GM11168 (cell line): ENCODE data around the gene APBA1.

Source experiments
- in situ Hi-C: fragments of 300-500 bp; cut with MboI; formaldehyde crosslinking; loops from one replicate; pipeline ENCODE4 v1.12.0; 2022; ENCODE audit warnings: low sequenced_read_pairs; ENCODE audit not compliant: unreplicated experiment

Gene APBA1

DNA sequence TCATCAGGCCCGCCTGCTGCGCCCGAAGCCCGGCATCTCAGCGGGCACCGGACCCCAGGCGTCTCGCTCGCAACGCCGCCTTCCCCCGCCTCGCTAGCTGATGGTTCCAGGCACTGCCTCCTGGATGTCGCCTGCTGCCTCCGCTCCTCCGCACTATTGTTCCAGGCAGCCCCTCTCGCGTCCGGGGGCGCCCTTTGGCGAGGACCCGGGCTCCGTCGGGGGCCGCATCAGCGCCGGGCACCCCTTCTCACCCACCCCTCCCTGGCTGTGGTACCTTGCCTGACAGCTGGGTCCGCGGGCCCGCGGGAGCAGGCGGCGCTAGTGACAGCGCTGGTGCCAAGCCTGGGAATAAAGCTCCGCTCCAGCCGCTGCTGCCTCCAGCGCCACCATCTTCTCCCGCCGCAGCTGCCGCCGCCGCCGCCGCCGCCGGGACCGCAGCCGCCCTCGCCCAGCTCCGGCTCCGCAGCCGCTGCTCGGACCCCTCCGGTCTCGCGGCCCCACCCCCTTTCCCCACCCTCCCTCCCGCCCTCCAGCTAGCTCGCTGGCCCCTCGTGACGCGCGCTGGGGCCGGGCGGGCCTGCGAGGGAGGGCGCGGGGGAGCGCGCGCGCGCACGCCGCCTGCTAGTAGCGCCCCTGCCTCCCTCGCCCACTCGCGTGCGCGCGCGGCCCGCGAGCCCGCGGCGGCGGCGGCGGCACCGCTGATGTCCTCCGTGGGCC, at the start of gene APBA1:
APBA1 (minus strand) TSS at position 493 of the 717 bp plus-strand sequence.
- in situ Hi-C loops = no loop called here

- in situ Hi-C loops = no loop called here
Observed at GRCh38 chr9:69719983-69720382, 47.8 kb upstream of the APBA1 start.

DNA sequence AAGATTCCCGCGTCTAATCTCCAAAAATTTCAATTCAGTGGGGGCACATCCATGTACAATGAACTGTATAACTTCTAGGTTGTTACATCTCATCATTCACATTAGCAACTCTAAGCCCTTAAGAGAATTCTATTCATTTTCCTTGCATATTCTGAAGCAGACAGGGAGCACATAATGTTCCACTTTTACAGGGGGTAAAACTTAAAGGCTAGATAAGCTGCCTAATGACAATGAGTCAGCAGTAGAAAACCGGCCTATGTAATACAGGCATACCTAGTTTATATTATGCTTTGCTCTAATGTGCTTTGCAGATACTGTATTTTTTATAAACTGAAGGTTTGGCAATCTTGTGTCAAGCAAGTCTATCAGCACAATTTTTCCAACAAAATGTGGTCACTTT, 47.2 kb upstream of the APBA1 start:
- in situ Hi-C loops = no loop called here

GRCh38 chr9:69718218-69718617, 46.0 kb upstream of the APBA1 start:
- in situ Hi-C loops = no loop called here

- in situ Hi-C loops = no loop called here
Observed at GRCh38 chr9:69715825-69716224, 43.7 kb upstream of the APBA1 start.

DNA sequence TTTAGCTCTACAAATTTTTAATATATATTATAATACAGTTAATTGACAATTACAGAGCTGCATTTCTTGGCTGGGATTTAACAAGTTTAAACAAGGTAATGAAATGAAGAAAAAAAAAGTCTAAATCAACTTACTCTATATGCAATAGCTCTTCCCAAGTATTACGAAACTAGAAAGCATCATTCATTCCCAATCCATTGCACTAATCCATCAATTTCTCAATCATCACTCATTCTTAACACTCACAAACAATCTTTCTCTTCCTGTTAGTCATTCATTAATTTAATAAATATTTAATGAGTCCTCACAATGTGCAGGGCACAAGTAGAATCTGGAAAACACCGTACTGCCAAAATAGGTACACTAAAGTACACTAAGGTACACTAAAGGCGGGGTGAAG, 42.9 kb upstream of the APBA1 start:
- in situ Hi-C loops = no loop called here

DNA sequence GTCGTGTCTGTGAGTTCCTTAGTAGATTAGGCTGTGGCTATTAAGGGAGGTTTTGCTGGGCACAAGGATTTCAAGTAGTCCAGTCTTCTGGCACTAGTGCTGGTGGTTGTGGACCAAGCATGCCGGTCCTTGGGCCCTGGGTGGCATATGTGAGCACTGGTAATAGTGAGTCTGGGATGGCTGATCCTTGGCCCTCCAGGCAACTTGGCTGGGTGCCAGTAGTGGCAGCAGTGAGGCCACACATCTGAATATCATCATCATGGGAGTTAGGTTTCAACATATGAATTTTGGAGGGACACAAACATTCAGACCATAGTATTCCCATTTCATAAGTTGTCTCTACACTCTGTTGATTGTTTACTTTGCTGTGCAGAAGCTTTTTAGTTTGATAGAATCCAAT, 25.3 kb upstream of the APBA1 start:
- in situ Hi-C loops = no loop called here

GRCh38 chr9:69696802-69697201, 24.6 kb upstream of the APBA1 start:
- in situ Hi-C loops = no loop called here

GRCh38 chr9:69689991-69690538, 17.9 kb upstream of the APBA1 start:
- in situ Hi-C loops = no loop called here

- in situ Hi-C loops = no loop called here
Observed at GRCh38 chr9:69683927-69684326, 11.8 kb upstream of the APBA1 start.

- in situ Hi-C loops = no loop called here
Observed at GRCh38 chr9:69678843-69679538, 6.8 kb upstream of the APBA1 start.

DNA sequence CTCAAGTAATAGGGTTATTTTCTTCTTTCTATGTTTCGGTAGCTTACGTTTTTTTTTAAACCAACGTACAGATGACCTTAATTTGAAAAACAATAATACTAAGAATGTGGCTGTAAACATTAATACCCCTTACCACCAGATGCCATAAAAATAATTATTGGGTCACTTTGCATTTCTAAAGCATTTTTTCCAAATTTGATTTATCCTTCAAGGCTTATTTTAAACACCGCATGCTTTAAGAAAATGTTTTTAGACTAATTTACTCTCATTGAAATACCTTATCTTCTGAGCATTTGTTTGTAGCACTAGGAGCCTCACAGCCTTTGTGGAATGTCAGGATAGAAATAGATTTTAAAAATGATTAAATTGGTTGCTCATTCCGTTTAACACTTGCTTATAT, 5.8 kb upstream of the APBA1 start:
- in situ Hi-C loops = no loop called here

DNA sequence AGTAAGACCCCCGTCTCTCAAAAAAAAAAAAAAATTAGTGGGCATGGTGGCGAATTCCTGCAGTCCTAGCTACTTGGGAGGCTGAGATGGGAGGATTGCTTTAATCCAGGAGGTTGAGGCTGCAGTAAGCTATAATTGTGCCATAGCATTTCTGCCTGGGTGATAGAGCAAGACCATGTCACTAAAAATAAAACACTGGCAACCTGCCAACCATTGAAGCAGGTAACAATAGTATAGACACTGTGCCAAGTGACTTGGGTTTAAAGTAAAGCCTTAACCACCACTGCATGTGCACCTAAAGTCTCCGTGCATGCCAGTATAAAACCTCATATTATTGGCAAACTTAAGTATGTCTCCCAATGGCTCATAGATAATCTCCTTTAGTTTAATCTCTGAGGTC, 3.4 kb upstream of the APBA1 start:
- in situ Hi-C loops = no loop called here

- in situ Hi-C loops = no loop called here
Observed at GRCh38 chr9:69674716-69675438, 2.7 kb upstream of the APBA1 start.

DNA sequence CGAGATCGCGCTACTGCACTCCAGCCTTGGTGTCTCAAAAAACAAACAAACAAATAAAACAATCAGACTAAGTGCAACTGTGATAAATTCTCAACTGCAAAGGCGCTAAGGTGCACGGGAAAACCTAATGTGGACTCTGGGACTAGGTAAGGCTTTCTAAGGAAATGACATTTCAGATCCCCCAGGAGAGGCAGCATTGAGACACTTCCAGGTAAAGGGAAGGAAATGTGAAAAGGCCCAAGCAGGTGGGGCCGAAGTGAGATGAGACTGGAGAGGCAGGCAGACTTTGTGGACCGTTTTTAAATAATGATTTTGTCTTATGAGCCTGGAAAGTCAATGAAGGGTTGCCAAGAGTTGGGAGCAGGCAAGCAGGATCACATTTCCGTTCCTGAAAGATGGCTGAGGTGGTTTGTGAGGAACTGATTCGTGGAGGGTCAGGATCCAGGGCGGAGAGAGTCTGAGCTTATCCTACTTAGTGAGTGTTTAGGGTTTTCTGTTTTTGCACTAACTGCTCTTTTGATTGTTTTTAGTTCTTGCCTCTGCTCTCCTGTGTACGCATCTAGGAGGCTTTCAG, 2.0 kb upstream of the APBA1 start:
- in situ Hi-C loops = no loop called here

DNA sequence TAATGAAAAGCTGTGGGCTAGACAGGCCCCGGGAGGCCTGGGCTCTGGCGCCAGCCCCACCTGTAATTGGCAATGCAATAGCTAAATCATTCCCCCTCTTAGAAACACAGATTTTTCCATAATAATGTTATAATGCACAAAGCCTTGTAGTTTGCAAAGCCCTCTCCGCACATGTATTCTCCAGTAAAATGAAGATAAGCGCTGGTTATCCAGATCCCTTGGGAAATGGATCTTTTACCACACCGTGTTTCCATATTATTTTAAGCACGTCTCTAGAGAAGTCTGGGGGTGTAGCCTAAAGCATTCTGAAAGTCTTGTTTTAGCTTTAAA, 1.1 kb upstream of the APBA1 start:
- in situ Hi-C loops = no loop called here

- in situ Hi-C loops = no loop called here
Observed at GRCh38 chr9:69672596-69673310, 582 bp upstream of the APBA1 start.

DNA sequence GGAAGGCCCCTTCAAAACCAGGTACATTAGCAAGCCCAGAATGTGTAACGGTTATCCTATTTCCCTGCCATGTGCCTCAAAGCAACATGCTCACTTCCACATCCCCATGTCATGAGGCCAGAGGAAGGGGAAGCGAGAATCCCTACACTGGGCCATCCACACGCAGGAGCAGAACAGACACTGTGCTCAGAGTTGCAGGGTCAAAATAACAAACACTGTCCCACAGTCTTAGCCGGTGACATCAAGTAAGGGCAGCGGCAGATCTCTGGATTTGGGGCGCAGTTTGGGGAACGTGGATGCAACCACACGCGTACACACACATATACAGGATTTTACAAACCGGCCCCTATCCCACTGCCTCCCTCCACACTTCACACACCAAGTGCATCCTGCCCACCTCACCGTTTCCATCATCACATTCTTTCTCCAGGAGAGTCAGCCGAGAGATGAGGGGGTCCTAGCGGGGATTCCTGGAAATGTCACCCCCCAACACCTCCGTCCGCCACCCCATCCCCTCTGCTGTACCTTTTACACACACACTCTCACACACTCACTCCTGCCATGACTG, 776 bp downstream of the APBA1 start:
- in situ Hi-C loops = no loop called here

DNA sequence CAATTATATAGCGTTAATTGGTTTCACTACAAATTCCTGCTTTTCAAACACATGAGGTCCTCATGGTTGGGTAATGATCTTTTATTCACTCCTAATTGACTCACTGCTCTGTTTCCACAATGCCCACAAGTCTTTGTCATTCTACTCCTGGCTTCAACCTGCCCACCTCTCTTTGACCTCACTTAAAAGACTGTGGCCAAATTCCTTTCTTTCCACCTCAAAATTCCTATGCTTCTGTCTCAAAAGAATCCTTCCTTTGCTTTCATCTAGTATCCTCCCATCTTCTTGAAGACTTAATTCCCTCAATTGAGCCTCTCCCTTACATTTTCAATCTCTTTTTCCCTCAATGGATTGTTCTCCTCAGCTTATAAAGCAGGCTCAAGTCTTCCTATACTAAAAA, 4.9 kb downstream of the APBA1 start:
- in situ Hi-C loops = no loop called here

DNA sequence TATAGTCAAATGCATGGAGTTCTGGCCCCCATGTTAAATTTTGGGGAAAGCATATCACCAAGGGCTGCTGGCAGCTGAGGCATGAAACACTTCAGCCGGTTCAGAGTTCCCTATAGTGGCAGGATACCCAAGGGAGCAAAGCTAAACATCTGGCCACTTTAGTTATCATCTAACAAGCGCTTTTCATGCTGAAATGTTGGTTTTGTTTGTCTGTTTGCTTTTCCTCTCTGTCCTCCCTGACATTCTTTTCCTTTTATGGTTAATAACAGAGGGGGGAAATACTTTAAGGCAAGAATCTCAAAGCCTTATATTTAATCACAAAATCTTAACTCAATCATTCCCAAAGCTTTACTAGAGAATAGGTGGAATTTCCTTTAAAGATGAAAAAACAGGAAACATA, 11.9 kb downstream of the APBA1 start:
- in situ Hi-C loops = no loop called here
